ENCODE measurements around the gene GPLD1.

GRCh38 chr6:24490948-24491347, 1.6 kb upstream of the GPLD1 start:
- TF ChIP-seq CTCF (IDR thresholded peaks at IDR 0.05; ENCODE audit: low read depth, low read length, poor library complexity, severe bottlenecking), result no peak
- no peak for TF ChIP-seq EZH2phosphoT487 (IDR thresholded peaks at IDR 0.05; ENCODE audit: borderline replicate concordance, low read length)
